Caco-2 (cell line): ENCODE data around the gene SEPTIN7. TPM values are rescaled to one million over a fixed set of nuclear protein-coding genes. Genes with fewer than 3 reads are reported as not detected.

ENCODE experiments used
- BruUV-seq: library from RNA; stranded (reverse); fragments of 400-500 nt; replicated peaks from 2 replicates; lab custom pipeline; 2021; lab: Mats Ljungman, UMichigan
- CTCF ChIA-PET: fragments of 300-600 bp; sonication (Branson Sonifier 250); formaldehyde crosslinking; loops from one replicate; lab custom pipeline; 2022; ENCODE audit warnings: antibody characterized with exemption; lab: Charles Lee
- POLR2A ChIA-PET: fragments of 300-600 bp; sonication (Branson Sonifier 250); formaldehyde crosslinking; loops from one replicate; lab custom pipeline; 2022; ENCODE audit warnings: antibody characterized with exemption; lab: Charles Lee
- DNase-seq, 2 experiments: peaks; one replicate each; pipeline versions ENCODE4 v3.0.0 to v3.0.0-alpha.2; 2020 to 2022
- H3K27me3 ChIP-seq: replicated peaks from 2 replicates; pipeline ENCODE4 v1.6.0; 2011; ENCODE audit warnings: low read length; ENCODE audit not compliant: control insufficient read depth, insufficient read depth
- H3K36me3 ChIP-seq: 2 replicates; pipeline ENCODE4 v1.5.1; 2011; ENCODE audit warnings: low read length; ENCODE audit not compliant: control insufficient read depth, insufficient read depth
- H3K4me1 ChIP-seq: fragments of 250-450 bp; sonication (Bioruptor Pico); 2 replicates; pipeline ENCODE4 v1.5.1; 2020; ENCODE audit warnings: mild to moderate bottlenecking
- H3K4me3 ChIP-seq: 2 replicates; pipeline ENCODE4 v1.5.1; 2011; ENCODE audit warnings: low read depth, mild to moderate bottlenecking, control low read depth, low read length
- H3K9me3 ChIP-seq: fragments of 250-450 bp; sonication (Bioruptor Pico); 2 replicates; pipeline ENCODE4 v1.5.1; 2020; ENCODE audit warnings: mild to moderate bottlenecking, moderate library complexity
- H3K27ac Mint-ChIP-seq: one replicate; pipeline ENCODE4 v1.8.0; 2022; ENCODE audit warnings: mixed read lengths; ENCODE audit not compliant: unreplicated experiment
- H3K27me3 Mint-ChIP-seq: one replicate; pipeline ENCODE4 v1.8.0; 2022; ENCODE audit warnings: mixed read lengths; ENCODE audit not compliant: insufficient read depth, unreplicated experiment
- H3K36me3 Mint-ChIP-seq: one replicate; pipeline ENCODE4 v1.8.0; 2022; ENCODE audit warnings: mild to moderate bottlenecking, mixed read lengths; ENCODE audit not compliant: insufficient read depth, unreplicated experiment
- H3K4me1 Mint-ChIP-seq: one replicate; pipeline ENCODE4 v1.8.0; 2022; ENCODE audit warnings: low read depth, mixed read lengths; ENCODE audit not compliant: unreplicated experiment
- H3K4me3 Mint-ChIP-seq: one replicate; pipeline ENCODE4 v1.8.0; 2022; ENCODE audit warnings: mild to moderate bottlenecking, moderate library complexity, mixed read lengths; ENCODE audit not compliant: unreplicated experiment
- H3K9me3 Mint-ChIP-seq: one replicate; pipeline ENCODE4 v1.8.0; 2022; ENCODE audit warnings: mixed read lengths; ENCODE audit not compliant: unreplicated experiment
- intact Hi-C: fragments of 100-400 bp; cut with micrococcal nuclease; formaldehyde crosslinking; loops from one replicate; pipeline ENCODE4 v1.10.0; 2022; ENCODE audit not compliant: unreplicated experiment
- total RNA-seq: library from RNA; stranded (reverse); gene quantifications from 2 replicates; pipeline ENCODE4 v1.2.3, GENCODE V29; 2022
- TF ChIP-seq, protein P1 (sequence below), 2 experiments: fragments of 200-600 bp in 1 of 2; IDR thresholded peaks; 1 replicate in 1 of 2; 2 replicates in 1 of 2; pipeline versions ENCODE4 v1.5.1 to v1.8.0; 2011 to 2022; ENCODE audit warnings: antibody characterized with exemption in 1 of 2, control low read depth in 1 of 2, inconsistent platforms in 1 of 2, low read depth in 1 of 2, low read length in 1 of 2, mild to moderate bottlenecking in 1 of 2, moderate library complexity in 1 of 2; ENCODE audit not compliant: insufficient read depth in 1 of 2, severe bottlenecking in 1 of 2, unreplicated experiment in 1 of 2

The SEPTIN7 gene
- total RNA-seq, 1 experiment from 2014 or later: 224 TPM

DNA sequence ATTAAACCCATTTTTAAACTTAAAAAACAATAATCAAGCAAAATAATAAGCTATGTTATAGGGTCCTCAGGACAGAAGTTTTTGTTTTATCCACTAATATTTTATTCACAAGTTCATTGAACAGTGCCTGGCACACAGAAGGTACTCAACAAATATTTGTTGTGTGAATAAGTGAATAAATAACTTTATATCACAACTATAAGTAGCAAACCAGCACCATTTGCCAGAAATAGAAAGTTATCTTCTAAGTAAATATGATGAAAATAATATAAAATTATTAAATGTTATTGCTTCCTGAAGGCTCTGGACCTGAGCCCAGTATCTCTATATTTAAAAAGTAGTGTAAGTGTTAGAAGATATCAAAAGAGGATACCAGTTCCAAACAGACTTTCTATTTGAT is 29.1 kb upstream of the SEPTIN7 start:
- no peaks in the 10 kb centered on the region for H3K9me3 ChIP-seq
- Mint-ChIP-seq H3K27ac (no peak overlapping the region), H3K27me3 (no peaks in the 10 kb centered on the region), H3K36me3 (no peaks in the 10 kb centered on the region), H3K4me3 (no peak overlapping the region), H3K4me1 (no peaks in the 10 kb centered on the region), H3K9me3 (peaks cover 9% of the 10 kb centered on the region)
- POLR2A ChIA-PET: no interaction called here
- BruUV-seq: no TSS peak
- CTCF ChIA-PET: no interaction called here
- no peaks in the 10 kb centered on the region for H3K36me3 ChIP-seq
- H3K27me3 ChIP-seq: no peaks in the 10 kb centered on the region
- intact Hi-C loops: no loop called here
- DNase-seq: no peak
- TF ChIP-seq, protein P1, sequence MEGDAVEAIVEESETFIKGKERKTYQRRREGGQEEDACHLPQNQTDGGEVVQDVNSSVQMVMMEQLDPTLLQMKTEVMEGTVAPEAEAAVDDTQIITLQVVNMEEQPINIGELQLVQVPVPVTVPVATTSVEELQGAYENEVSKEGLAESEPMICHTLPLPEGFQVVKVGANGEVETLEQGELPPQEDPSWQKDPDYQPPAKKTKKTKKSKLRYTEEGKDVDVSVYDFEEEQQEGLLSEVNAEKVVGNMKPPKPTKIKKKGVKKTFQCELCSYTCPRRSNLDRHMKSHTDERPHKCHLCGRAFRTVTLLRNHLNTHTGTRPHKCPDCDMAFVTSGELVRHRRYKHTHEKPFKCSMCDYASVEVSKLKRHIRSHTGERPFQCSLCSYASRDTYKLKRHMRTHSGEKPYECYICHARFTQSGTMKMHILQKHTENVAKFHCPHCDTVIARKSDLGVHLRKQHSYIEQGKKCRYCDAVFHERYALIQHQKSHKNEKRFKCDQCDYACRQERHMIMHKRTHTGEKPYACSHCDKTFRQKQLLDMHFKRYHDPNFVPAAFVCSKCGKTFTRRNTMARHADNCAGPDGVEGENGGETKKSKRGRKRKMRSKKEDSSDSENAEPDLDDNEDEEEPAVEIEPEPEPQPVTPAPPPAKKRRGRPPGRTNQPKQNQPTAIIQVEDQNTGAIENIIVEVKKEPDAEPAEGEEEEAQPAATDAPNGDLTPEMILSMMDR (IDR thresholded peaks at IDR 0.05; ENCODE audit: insufficient read depth in 1 of 2, low read depth in 1 of 2, low read length in 1 of 2, severe bottlenecking in 1 of 2, unreplicated experiment in 1 of 2): no peak
- no peak overlapping the region for H3K4me3 ChIP-seq
- H3K4me1 ChIP-seq: no peaks in the 10 kb centered on the region

DNA sequence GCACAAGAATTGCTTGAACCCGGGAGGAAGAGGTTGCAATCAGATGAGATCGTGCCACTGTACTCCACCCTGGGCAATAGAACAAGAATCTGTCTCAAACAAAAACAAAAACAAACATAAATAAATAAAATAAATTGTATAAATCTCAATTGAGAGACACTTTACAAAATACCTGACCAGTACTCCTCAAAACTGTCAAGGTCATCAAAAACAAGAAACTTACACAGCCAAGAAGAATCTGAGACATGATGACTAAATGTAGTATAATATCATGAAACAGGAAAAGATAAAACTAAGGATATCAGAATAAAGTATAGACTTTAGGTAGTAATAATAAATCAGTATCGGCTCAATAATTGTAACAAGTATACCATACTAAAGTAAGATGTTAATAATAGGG is 26.9 kb upstream of the SEPTIN7 start:
- Mint-ChIP-seq H3K4me1 (no peaks in the 10 kb centered on the region), H3K27me3 (no peaks in the 10 kb centered on the region), H3K27ac (no peak overlapping the region), H3K4me3 (no peak overlapping the region), H3K9me3 (no peaks in the 10 kb centered on the region), H3K36me3 (no peaks in the 10 kb centered on the region)
- DNase-seq: no peak
- CTCF ChIA-PET: no interaction called here
- Histone ChIP-seq H3K36me3 (no peaks in the 10 kb centered on the region), H3K4me1 (no peaks in the 10 kb centered on the region), H3K4me3 (no peak overlapping the region), H3K9me3 (no peaks in the 10 kb centered on the region), H3K27me3 (no peaks in the 10 kb centered on the region)
- intact Hi-C loops: no loop called here
- TF ChIP-seq, protein P1 (IDR thresholded peaks at IDR 0.05; ENCODE audit: insufficient read depth in 1 of 2, low read depth in 1 of 2, low read length in 1 of 2, severe bottlenecking in 1 of 2, unreplicated experiment in 1 of 2): no peak
- BruUV-seq: no TSS peak
- POLR2A ChIA-PET: no interaction called here

DNA sequence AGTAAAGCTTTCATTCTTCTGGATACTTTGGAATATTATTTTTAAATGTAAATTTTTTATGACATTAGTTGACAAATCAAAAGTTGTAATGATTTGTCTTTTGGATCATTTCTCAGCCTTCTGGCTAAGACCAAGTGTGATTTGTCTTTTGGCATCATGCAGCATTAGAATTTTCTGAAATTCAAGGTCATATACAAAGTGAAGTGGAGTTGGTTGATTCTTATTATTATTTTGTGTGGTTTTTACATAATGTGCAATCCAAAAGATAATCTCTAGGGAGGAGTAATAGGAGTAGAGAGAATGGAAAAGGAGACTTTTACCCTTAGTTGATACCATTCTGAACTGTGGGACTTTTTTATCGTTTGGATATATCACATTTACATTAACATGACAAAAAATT is 24.2 kb upstream of the SEPTIN7 start:
- Mint-ChIP-seq H3K27ac (no peak overlapping the region), H3K9me3 (no peaks in the 10 kb centered on the region), H3K4me1 (peaks cover 2% of the 10 kb centered on the region), H3K27me3 (no peaks in the 10 kb centered on the region), H3K4me3 (no peak overlapping the region), H3K36me3 (no peaks in the 10 kb centered on the region)
- H3K4me3 ChIP-seq: no peak overlapping the region
- ChIA-PET POLR2A (no interaction called here), CTCF (no interaction called here)
- H3K4me1 ChIP-seq: no peaks in the 10 kb centered on the region
- no peaks in the 10 kb centered on the region for H3K27me3 ChIP-seq
- TF ChIP-seq, protein P1 (IDR thresholded peaks at IDR 0.05; ENCODE audit: insufficient read depth in 1 of 2, low read depth in 1 of 2, low read length in 1 of 2, severe bottlenecking in 1 of 2, unreplicated experiment in 1 of 2): no peak
- intact Hi-C loops: no loop called here
- no peaks in the 10 kb centered on the region for H3K9me3 ChIP-seq
- no peaks in the 10 kb centered on the region for H3K36me3 ChIP-seq
- DNase-seq: no peak
- no TSS peak for BruUV-seq
